Small intestine (tissue), 16 donors: Measurements from ENCODE around the gene ZNF431. TPM values are rescaled to one million over a fixed set of nuclear protein-coding genes. Genes with fewer than 3 reads are reported as not detected.

Source experiments
- DNase-seq, 2 donors: peaks; one replicate each; pipeline versions ENCODE4 v3.0.0 to v3.0.0-alpha.2; 2013
- FAIRE-seq: peaks from 2 replicates; lab custom pipeline; 2012; peaks lifted over from hg19 to GRCh38; lab: Jason Lieb, UNC
- H3K27ac ChIP-seq, 3 donors: one replicate each; pipeline ENCODE4 v1.5.1; 2013; ENCODE audit warnings: low read length in 2 of 3, mild to moderate bottlenecking in 2 of 3, control low read depth in 1 of 3, inconsistent platforms in 1 of 3, low read depth in 1 of 3, moderate library complexity in 1 of 3
- H3K27me3 ChIP-seq, 3 donors: one replicate each; pipeline ENCODE4 v1.6.1; 2013; ENCODE audit warnings: low read length in 3 of 3, inconsistent platforms in 1 of 3; ENCODE audit not compliant: control insufficient read depth in 3 of 3, insufficient read depth in 3 of 3
- H3K36me3 ChIP-seq, 3 donors: one replicate each; pipeline ENCODE4 v1.6.1; 2013; ENCODE audit warnings: low read length in 3 of 3, inconsistent platforms in 1 of 3, low read depth in 1 of 3, mild to moderate bottlenecking in 1 of 3, moderate library complexity in 1 of 3; ENCODE audit not compliant: control insufficient read depth in 3 of 3, insufficient read depth in 2 of 3
- H3K4me1 ChIP-seq, 3 donors: one replicate each; pipeline ENCODE4 v1.6.1; 2013; ENCODE audit warnings: low read length in 2 of 3, inconsistent platforms in 1 of 3, low read depth in 1 of 3, mild to moderate bottlenecking in 1 of 3, moderate library complexity in 1 of 3; ENCODE audit not compliant: control insufficient read depth in 3 of 3, insufficient read depth in 2 of 3
- H3K4me3 ChIP-seq, 3 donors: one replicate each; pipeline ENCODE4 v1.5.1; 2013; ENCODE audit warnings: low read length in 3 of 3, control low read depth in 1 of 3, inconsistent platforms in 1 of 3, low read depth in 1 of 3, mild to moderate bottlenecking in 1 of 3, moderate library complexity in 1 of 3
- H3K9me3 ChIP-seq, 2 donors: one replicate each; pipeline ENCODE4 v1.6.1; 2013; ENCODE audit warnings: low read depth in 1 of 2, low read length in 1 of 2; ENCODE audit not compliant: control insufficient read depth in 2 of 2, insufficient read depth in 1 of 2
- WGBS, 3 donors: extraction: QIAGEN DNeasy Blood & Tissue Kit; methylation state at CpG; one replicate each; pipeline ENCODE4 v1.1.7; 2013; 5-methylcytosine and 5-hydroxymethylcytosine counted together
- long read RNA-seq, 10 donors: transcript quantifications; one replicate each; lab custom pipeline, GENCODE V29; 2026
- polyA plus RNA-seq, 4 donors: library from polyadenylated mRNA; stranded (reverse) in 3 of 4; unstranded in 1 of 4; fragments of 200-250 nt in 3 of 4; fragments of 120-200 nt in 1 of 4; gene quantifications; one replicate each; pipeline versions ENCODE4 v1.2.1 to v1.2.3, GENCODE V29; 2013
- donor health status: healthy with polysubstance abuse.
- donor health status: control.
- donor health status: control.
- donor health status: Bipolar disorder and iron deficiency.
- donor health status: healthy.

ZNF431 gene
- polyA plus RNA-seq: 10 to 100 TPM in 1 of 4 donors, 1 to 10 TPM in 3; 2.7 to 31.0 (median 5.5) TPM
- long read RNA-seq, donor 1, full-length matches to known transcripts: 8 of 16 reads
- long read RNA-seq, donor 1, partial matches to known transcripts: 8 of 16 reads
- long read RNA-seq, donor 1, other reads (novel, unspliced or antisense): 0 of 16 reads
- long read RNA-seq, donor 2: 0 reads
- long read RNA-seq, donor 3: 0 reads
- long read RNA-seq, donor 4: 0 reads
- long read RNA-seq, donor 5: 0 reads
- long read RNA-seq, donor 6: 0 reads
- long read RNA-seq, donor 7, partial matches to known transcripts: 0 of 3 reads
- long read RNA-seq, donor 7, other reads (novel, unspliced or antisense): 0 of 3 reads
- long read RNA-seq, donor 8: 0 reads
- long read RNA-seq, donor 9, full-length matches to known transcripts: 2 of 2 reads
- long read RNA-seq, donor 9, partial matches to known transcripts: 0 of 2 reads
- long read RNA-seq, donor 9, other reads (novel, unspliced or antisense): 0 of 2 reads
- long read RNA-seq, donor 10, full-length matches to known transcripts: 1 of 1 reads
- long read RNA-seq, donor 10, partial matches to known transcripts: 0 of 1 reads
- long read RNA-seq, donor 10, other reads (novel, unspliced or antisense): 0 of 1 reads

DNA sequence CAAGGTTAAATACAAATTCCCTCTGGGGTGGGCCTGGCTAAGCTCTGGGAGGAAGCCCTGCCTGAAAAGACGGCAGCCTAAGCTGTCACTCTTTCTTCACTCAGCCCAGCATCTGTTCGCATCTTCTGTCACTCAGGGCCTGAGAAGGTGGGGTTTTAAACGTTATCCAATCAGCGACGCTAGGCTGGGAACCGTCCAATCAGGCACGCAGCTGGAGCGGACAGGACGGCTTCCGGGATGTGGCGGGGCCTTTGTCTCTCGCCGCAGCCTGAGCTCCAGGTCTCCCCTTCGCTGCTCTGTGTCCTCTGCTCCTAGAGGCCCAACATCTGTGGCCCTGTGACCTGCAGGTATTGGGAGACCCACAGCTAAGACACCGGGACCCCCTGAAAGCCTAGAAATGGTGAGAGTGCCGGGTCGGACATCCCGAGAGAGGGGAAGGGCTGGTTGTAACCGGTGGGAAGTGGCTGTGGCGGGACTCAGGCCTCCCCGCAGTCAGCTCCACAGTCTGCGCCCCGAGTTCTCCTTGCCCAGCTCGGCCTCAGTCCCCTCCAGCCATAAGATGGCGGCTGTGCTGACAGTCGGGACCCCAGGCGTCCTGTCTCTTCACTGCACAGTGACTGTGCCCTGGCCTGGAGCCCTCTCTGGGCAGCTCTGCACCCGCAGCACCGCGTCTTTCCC is at the start of gene ZNF431:
Gene ZNF431, plus strand, starts transcription at position 254 of the 678 bp plus-strand sequence. Its CDS starts 144 bp downstream, at position 398.
- Histone ChIP-seq H3K27me3 (no peaks in the 10 kb centered on the region), H3K27ac (peak within 1 kb of the TSS; percentile 28 to 83 (median 79)), H3K4me3 (peak within 1 kb of the TSS; percentile 62 to 81 (median 78)), H3K4me1 (peaks cover 0 to 6% (median 0%) of the 10 kb centered on the region in 3 donors), H3K36me3 (peaks cover 0 to 6% (median 2%) of the 10 kb centered on the region in 3 donors), H3K9me3 (no peaks in the 10 kb centered on the region)
- FAIRE-seq: no peak
- 0 to 1% (median 0%) methylated on average over 30 of the region's 30 CpGs for WGBS, 3 donors
- DNase-seq: peak; percentile 94 to 97

DNA sequence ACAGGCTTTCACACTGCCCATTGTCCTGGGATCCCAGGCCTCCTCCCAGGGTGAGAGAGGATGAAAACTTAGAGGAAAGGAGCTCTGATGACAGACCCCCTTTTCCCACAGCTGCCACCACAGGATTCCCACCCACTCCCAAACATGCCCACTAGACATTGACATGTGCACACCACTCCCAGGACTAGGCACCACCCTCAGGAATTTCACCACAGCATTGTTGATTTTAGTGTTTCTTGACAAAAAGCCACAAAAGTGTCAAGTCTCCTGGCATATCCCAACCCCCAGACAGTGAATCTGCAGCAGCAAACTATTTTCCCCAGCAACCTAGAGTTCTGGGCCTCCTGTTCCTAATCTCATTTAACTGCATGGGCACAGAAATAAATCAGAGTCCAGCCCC is 49.7 kb upstream of the ZNF431 start:
- H3K27ac ChIP-seq: no peak overlapping the region

GRCh38 chr19:21094347-21095025 is 47.4 kb upstream of the ZNF431 start:
- no peak overlapping the region for H3K27ac ChIP-seq
- 88 to 93% (median 89%) methylated on average over 1 of the region's 1 CpG for WGBS, 3 donors
- no peak overlapping the region for H3K4me3 ChIP-seq
- H3K4me1 ChIP-seq: no peaks in the 10 kb centered on the region
- H3K9me3 ChIP-seq: no peaks in the 10 kb centered on the region
- FAIRE-seq (no peak), DNase-seq (no peak)
- H3K36me3 ChIP-seq: peaks cover 0 to 6% (median 0%) of the 10 kb centered on the region in 3 donors
- no peaks in the 10 kb centered on the region for H3K27me3 ChIP-seq

More for the DNA sequence above, 49.7 kb upstream of the ZNF431 start:
- peaks cover 0 to 3% (median 0%) of the 10 kb centered on the region in 3 donors for H3K36me3 ChIP-seq
- no peak overlapping the region for H3K4me3 ChIP-seq
- no peaks in the 10 kb centered on the region for H3K27me3 ChIP-seq
- FAIRE-seq (no peak), DNase-seq (no peak)
- H3K4me1 ChIP-seq: no peaks in the 10 kb centered on the region
- H3K9me3 ChIP-seq: no peaks in the 10 kb centered on the region

DNA sequence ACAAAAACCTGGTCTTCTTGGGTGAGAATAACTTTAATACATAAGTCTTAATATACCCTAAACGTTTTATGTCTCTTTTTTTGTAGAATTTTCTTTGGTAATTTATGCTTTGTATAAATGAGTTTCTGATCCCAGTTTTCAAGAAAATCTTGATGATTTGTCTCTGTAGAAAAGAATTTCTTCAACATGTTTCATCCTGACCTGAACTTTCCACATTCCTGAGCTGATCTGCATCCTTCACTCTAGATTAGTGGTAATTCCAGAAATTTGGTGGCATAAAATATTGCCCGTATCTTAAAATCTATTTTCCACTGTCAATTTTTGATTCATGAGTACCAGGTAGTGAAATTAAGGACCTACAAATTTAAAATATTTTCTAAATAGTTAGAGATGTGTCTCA is 43.5 kb upstream of the ZNF431 start:
- peaks cover 0 to 15% (median 2%) of the 10 kb centered on the region in 3 donors for H3K36me3 ChIP-seq
- H3K27me3 ChIP-seq: no peaks in the 10 kb centered on the region
- DNase-seq: no peak
- no peak for FAIRE-seq
- no peaks in the 10 kb centered on the region for H3K4me1 ChIP-seq
- 64 to 91% (median 86%) methylated on average over 2 of the region's 2 CpGs for WGBS, 3 donors
- no peaks in the 10 kb centered on the region for H3K9me3 ChIP-seq
- no peak overlapping the region for H3K27ac ChIP-seq
- H3K4me3 ChIP-seq: no peak overlapping the region

- Histone ChIP-seq H3K27me3 (no peaks in the 10 kb centered on the region), H3K4me1 (no peaks in the 10 kb centered on the region), H3K9me3 (no peaks in the 10 kb centered on the region), H3K36me3 (peaks cover 0 to 27% (median 5%) of the 10 kb centered on the region in 3 donors), H3K27ac (no peak overlapping the region), H3K4me3 (no peak overlapping the region)
- FAIRE-seq (no peak), DNase-seq (no peak)
- WGBS, 3 donors: 78 to 92% (median 80%) methylated on average over 2 of the region's 2 CpGs
These were observed 40.2 kb upstream of the ZNF431 start for GRCh38 chr19:21101521-21102242.

- H3K9me3 ChIP-seq: peaks cover 0 to 7% of the 10 kb centered on the region in 2 donors
- no peak overlapping the region for H3K4me3 ChIP-seq
- H3K27me3 ChIP-seq: no peaks in the 10 kb centered on the region
- no peak for DNase-seq
- H3K4me1 ChIP-seq: no peaks in the 10 kb centered on the region
- no peak for FAIRE-seq
- no peak overlapping the region for H3K27ac ChIP-seq
- H3K36me3 ChIP-seq: peaks cover 2 to 19% (median 4%) of the 10 kb centered on the region in 3 donors
These were observed 32.7 kb upstream of the ZNF431 start for GRCh38 chr19:21109116-21109515.

- DNase-seq (no peak), FAIRE-seq (no peak)
- Histone ChIP-seq H3K27ac (no peak overlapping the region), H3K36me3 (peaks cover 0 to 13% (median 2%) of the 10 kb centered on the region in 3 donors), H3K4me1 (no peaks in the 10 kb centered on the region), H3K9me3 (peaks cover 0 to 9% of the 10 kb centered on the region in 2 donors), H3K4me3 (no peak overlapping the region), H3K27me3 (no peaks in the 10 kb centered on the region)
- WGBS, 3 donors: 75 to 85% (median 77%) methylated on average over 1 of the region's 1 CpG
These were observed 31.7 kb upstream of the ZNF431 start for GRCh38 chr19:21110183-21110582.
